ENCODE results near the gene TNN. TPM values are rescaled to one million over a fixed set of nuclear protein-coding genes. Genes with fewer than 3 reads are reported as not detected.

The TNN gene
- total and polyA plus RNA-seq, 5 experiments from 2014 or later: not detected

DNA sequence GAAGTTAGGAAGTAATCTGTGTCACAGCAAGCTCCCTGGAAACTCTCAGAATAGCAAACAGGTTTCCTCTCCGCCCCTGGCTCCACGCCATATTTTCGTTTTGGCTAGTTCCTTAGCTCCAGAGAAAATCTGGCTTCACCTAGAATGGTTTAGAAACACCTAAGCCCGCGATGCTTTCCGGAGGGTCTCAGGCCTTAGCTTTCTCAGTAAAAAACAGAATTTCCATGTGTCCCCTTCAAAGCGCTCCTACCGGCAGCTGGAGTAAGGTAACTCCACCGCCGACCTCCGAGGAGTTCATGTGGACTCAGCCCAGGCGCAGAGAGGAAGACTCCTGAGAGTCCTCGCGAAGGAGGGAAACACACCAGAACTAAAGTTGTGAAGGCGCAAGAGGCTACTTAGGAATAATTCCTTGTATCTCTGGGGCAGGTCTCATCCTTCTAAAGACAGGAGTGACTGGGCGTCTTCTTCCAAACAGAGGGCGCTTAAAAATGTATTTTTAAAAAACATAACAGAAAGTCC is 124.5 kb downstream of the TNN start:
- H3K9me3 Mint-ChIP-seq: no peaks in the 10 kb centered on the region
- H3K4me3 Mint-ChIP-seq: peak overlapping the region; percentile 95 to 99 (median 98)
- DNase-seq: peak in 8 of 10 donors; percentile 11 to 45 (median 22)
- peak; percentile 47 for ATAC-seq
- peaks cover under 1 to 8% (median 7%) of the 10 kb centered on the region in 3 donors for H3K36me3 Mint-ChIP-seq
- H3K27ac Mint-ChIP-seq: peak overlapping the region; percentile 90 to 97 (median 94)
- no peaks in the 10 kb centered on the region for H3K27me3 Mint-ChIP-seq
- POLR2A ChIA-PET: interaction anchor here (1.0 to 6.6 kb wide), 5 partner anchors 9 to 193 kb away, joined by 3 to 55 read pairs (median 4); no protein-coding TSS in a partner anchor
- H3K4me1 Mint-ChIP-seq: peaks cover 29 to 82% (median 50%) of the 10 kb centered on the region in 4 donors

- peaks cover 0 to 5% (median under 1%) of the 10 kb centered on the region in 3 donors for H3K36me3 Mint-ChIP-seq
- peak within 1 kb of the TSS; percentile 90 to 97 (median 94) for H3K27ac Mint-ChIP-seq
- H3K9me3 Mint-ChIP-seq: no peaks in the 10 kb centered on the region
- POLR2A ChIA-PET: interaction anchor here (6.6 kb wide), 1 partner anchor 16 kb away, joined by 55 read pairs; no protein-coding TSS in a partner anchor
- peak; percentile 61 to 70 for ATAC-seq
- peak; percentile 5 to 68 (median 53) for DNase-seq
- H3K4me3 Mint-ChIP-seq: peak within 1 kb of the TSS; percentile 95 to 99 (median 98)
- H3K4me1 Mint-ChIP-seq: peaks cover 29 to 82% (median 50%) of the 10 kb centered on the region in 4 donors
- H3K27me3 Mint-ChIP-seq: no peaks in the 10 kb centered on the region
Observed at GRCh38 chr1:175192630-175193526, 125.2 kb downstream of the TNN start, which contains the start of gene KIAA0040. Gene KIAA0040, minus strand, starts transcription at chr1:175192776. Its CDS starts 31,763 bp downstream, at chr1:175161013.

DNA sequence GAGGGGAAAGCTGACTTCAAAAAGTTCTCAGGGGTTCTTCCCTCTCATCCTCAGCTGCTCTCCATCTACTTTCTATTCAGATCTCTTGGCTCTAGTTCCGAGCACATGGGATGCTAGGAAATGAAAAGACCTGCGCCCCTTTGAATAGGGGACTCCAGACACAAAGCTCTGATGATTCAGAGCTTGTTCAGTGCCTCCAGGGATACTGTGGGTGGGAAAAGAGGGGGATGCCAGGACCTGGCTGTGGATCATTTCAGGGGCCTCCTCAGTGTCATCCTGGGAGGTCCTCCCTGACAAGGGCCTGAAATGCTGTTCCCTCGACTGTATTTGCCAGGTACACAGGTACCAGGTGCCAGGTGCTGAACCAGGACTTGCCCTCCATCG is 125.9 kb downstream of the TNN start:
- Mint-ChIP-seq H3K27ac (peak overlapping the region; percentile 22 to 97 (median 89)), H3K27me3 (no peaks in the 10 kb centered on the region), H3K4me3 (peak overlapping the region; percentile 95 to 99 (median 98)), H3K9me3 (no peaks in the 10 kb centered on the region), H3K4me1 (peaks cover 25 to 79% (median 45%) of the 10 kb centered on the region in 4 donors), H3K36me3 (peaks cover 0 to under 1% (median 0%) of the 10 kb centered on the region in 3 donors)
- no peak for DNase-seq
- ATAC-seq: no peak
- POLR2A ChIA-PET: interaction anchor here (6.6 kb wide), 1 partner anchor 16 kb away, joined by 55 read pairs; no protein-coding TSS in a partner anchor

DNA sequence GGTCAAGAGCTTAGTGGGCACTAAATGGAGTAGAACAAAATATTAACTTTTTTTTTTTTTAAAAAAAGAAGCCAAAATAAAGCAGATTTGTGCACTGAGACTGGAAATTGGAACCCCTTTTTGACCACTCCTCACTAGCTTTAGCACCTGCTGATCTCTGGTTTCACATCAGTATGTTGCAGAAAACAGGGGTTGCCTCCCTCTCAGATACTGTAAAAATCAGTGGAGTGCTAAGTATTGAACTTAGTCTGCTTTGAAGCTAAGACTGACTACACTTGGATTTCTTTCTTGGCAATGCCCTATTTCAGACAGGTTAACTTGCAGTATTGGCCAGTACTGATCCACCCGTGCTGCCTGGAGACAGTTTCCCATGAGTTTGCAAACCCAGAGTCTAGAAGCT is 127.6 kb downstream of the TNN start:
- Mint-ChIP-seq H3K4me3 (no peak overlapping the region), H3K27me3 (no peaks in the 10 kb centered on the region), H3K27ac (peak overlapping the region in 3 of 10 donors; percentile 31 to 43 (median 41)), H3K9me3 (no peaks in the 10 kb centered on the region), H3K4me1 (peaks cover 21 to 61% (median 28%) of the 10 kb centered on the region in 4 donors), H3K36me3 (no peaks in the 10 kb centered on the region)
- ATAC-seq: no peak
- POLR2A ChIA-PET: interaction anchor here (0.6 to 1.7 kb wide), 4 partner anchors 14 to 34 kb away, joined by 3 to 4 read pairs (median 4); no protein-coding TSS in a partner anchor
- DNase-seq: no peak

GRCh38 chr1:175195798-175196197 is 128.2 kb downstream of the TNN start:
- no peak for ATAC-seq
- H3K27me3 Mint-ChIP-seq: no peaks in the 10 kb centered on the region
- no peaks in the 10 kb centered on the region for H3K36me3 Mint-ChIP-seq
- H3K27ac Mint-ChIP-seq: peak overlapping the region in 4 of 10 donors; percentile 8 to 43 (median 36)
- POLR2A ChIA-PET: interaction anchor here (1.3 to 2.1 kb wide), 3 partner anchors 8 to 13 kb away, joined by 3 to 6 read pairs (median 4); no protein-coding TSS in a partner anchor
- H3K4me3 Mint-ChIP-seq: peak overlapping the region in 1 of 10 donors; percentile 8
- no peaks in the 10 kb centered on the region for H3K9me3 Mint-ChIP-seq
- DNase-seq: no peak
- peaks cover 16 to 56% (median 23%) of the 10 kb centered on the region in 4 donors for H3K4me1 Mint-ChIP-seq

DNA sequence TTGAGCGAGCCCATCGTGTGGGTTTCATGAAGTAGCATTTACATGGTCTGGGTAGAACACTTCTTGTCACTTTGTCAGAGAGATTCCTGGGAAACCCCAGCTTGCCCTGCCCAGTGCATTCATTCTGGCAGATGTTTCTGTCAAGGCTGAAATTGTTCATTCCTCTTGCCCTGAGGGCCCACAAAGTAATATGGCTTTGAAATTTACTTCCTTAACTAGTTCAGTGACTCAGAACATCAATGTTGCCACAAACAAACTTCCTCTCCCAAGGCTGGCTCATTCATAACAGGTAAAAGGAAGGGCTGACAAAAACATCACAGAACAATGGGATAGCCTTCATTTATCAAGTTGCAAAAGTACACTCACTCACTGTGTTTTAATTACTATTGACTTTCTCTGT is 129.9 kb downstream of the TNN start:
- Mint-ChIP-seq H3K27me3 (no peaks in the 10 kb centered on the region), H3K4me3 (no peak overlapping the region), H3K9me3 (no peaks in the 10 kb centered on the region), H3K27ac (peak overlapping the region in 1 of 10 donors; percentile 6), H3K36me3 (no peaks in the 10 kb centered on the region), H3K4me1 (peaks cover 10 to 44% (median 16%) of the 10 kb centered on the region in 4 donors)
- POLR2A ChIA-PET: interaction anchor here (1.2 to 2.1 kb wide), 3 partner anchors 9 to 11 kb away, joined by 6 read pairs; no protein-coding TSS in a partner anchor
- DNase-seq (peak in 1 of 10 donors; percentile 12), ATAC-seq (no peak)

Other genes with a start within 250 kb of the TNN start
- gene CACYBP, start 67.9 kb upstream of the TNN start, total RNA-seq: 100 to 1,000 TPM in 1 of 2 experiments, 10 to 100 TPM in 1; 97.3 to 114 TPM
- gene CACYBP, start 67.9 kb upstream of the TNN start, polyA plus RNA-seq: 100 to 1,000 TPM; 167 to 185 (median 168) TPM
- gene MRPS14, start 44.4 kb upstream of the TNN start, total RNA-seq: 10 to 100 TPM; 32.5 to 32.6 TPM
- 10 to 100 TPM; 44.8 to 55.4 (median 45.7) TPM for gene MRPS14, start 44.4 kb upstream of the TNN start, polyA plus RNA-seq
- 10 to 100 TPM; 25.1 to 25.7 TPM for gene KIAA0040, start 124.9 kb downstream of the TNN start, total RNA-seq
- 10 to 100 TPM; 26.0 to 32.5 (median 28.9) TPM for gene KIAA0040, start 124.9 kb downstream of the TNN start, polyA plus RNA-seq

Data from naive thymus-derived CD8-positive, alpha-beta T cell (primary cell).